OCI-LY1 (cell line): ENCODE data around the gene CIRBP.
"Not testable (repeated sequence)": the region's sequence is repeated elsewhere in the genome, so short reads cannot be mapped to it uniquely, and the experiment has no call there.

Experiments
- EZH2 ChIP-seq: fragments of 200-600 bp; sonication (generic), shearing (Covaris generic); IDR thresholded peaks from 2 replicates; pipeline ENCODE4 v1.8.0; 2017; ENCODE audit warnings: borderline replicate concordance, mixed run types, mild to moderate bottlenecking, antibody characterized with exemption, low read length, moderate library complexity, mixed read lengths
- TF ChIP-seq, protein P1 (sequence below): fragments of 200-600 bp; sonication (generic), shearing (Covaris generic); IDR thresholded peaks from 2 replicates; pipeline ENCODE4 v1.5.1; 2017; ENCODE audit warnings: mild to moderate bottlenecking, antibody characterized with exemption, low read length, moderate library complexity, mixed read lengths

DNA sequence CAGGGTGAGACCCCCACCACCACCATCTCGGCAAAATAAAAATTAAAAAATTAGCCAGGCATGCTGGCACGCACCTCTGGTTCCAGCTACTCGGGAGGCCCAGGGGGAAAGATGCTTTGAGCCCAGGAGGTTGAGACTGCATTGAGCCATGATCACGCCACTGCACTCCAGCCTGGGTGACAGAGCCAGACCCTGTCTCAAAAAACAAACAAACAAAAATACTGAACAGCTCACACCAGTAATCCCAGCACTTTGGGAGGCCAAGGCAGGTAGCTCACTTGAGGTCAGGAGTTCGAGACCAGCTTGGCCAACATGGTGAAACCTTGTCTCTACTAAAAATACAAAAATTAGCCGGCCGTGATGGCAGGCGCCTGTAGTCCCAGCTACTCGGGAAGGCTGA, 36.2 kb downstream of the CIRBP start:
- not testable (repeated sequence) for TF ChIP-seq EZH2
- TF ChIP-seq, protein P1, sequence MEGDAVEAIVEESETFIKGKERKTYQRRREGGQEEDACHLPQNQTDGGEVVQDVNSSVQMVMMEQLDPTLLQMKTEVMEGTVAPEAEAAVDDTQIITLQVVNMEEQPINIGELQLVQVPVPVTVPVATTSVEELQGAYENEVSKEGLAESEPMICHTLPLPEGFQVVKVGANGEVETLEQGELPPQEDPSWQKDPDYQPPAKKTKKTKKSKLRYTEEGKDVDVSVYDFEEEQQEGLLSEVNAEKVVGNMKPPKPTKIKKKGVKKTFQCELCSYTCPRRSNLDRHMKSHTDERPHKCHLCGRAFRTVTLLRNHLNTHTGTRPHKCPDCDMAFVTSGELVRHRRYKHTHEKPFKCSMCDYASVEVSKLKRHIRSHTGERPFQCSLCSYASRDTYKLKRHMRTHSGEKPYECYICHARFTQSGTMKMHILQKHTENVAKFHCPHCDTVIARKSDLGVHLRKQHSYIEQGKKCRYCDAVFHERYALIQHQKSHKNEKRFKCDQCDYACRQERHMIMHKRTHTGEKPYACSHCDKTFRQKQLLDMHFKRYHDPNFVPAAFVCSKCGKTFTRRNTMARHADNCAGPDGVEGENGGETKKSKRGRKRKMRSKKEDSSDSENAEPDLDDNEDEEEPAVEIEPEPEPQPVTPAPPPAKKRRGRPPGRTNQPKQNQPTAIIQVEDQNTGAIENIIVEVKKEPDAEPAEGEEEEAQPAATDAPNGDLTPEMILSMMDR: not testable (repeated sequence)
